ENCODE data around the gene CPA1.

The CPA1 gene

GRCh38 chr7:130384841-130385599 lies 4.7 kb downstream of the CPA1 start:
- no peaks in the 10 kb centered on the region for H3K9me3 ChIP-seq (ENCODE audit: insufficient read depth, low read length, severe bottlenecking)
- ATAC-seq (ENCODE audit: insufficient read depth, low read depth): no peak
- H3K4me1 ChIP-seq (ENCODE audit: insufficient read depth, low read length): no peaks in the 10 kb centered on the region
- no peaks in the 10 kb centered on the region for H4K20me1 ChIP-seq (ENCODE audit: insufficient read depth, low read length)
- no peaks in the 10 kb centered on the region for H3K27me3 ChIP-seq (ENCODE audit: insufficient read depth, low read length, poor library complexity)
- H3K36me3 ChIP-seq (ENCODE audit: insufficient read depth, low read length): no peaks in the 10 kb centered on the region
- no peak overlapping the region for H2AFZ ChIP-seq (ENCODE audit: low read depth, low read length)
- no peak overlapping the region for H3K9ac ChIP-seq (ENCODE audit: low read depth, low read length)
- TF ChIP-seq CTCF (IDR thresholded peaks at IDR 0.05; ENCODE audit: borderline replicate concordance, extremely low read depth, low read length, poor library complexity, severe bottlenecking) (no peak), EZH2 (IDR thresholded peaks at IDR 0.05; ENCODE audit: borderline replicate concordance, low read depth, low read length, severe bottlenecking) (no peak)
- H3K4me3 ChIP-seq (ENCODE audit: low read depth in 1 of 2, low read length in 2 of 2): no peak overlapping the region
- H3K27ac ChIP-seq (ENCODE audit: low read length): no peak overlapping the region
- H3K4me2 ChIP-seq (ENCODE audit: insufficient read depth, low read length): no peak overlapping the region
- no peak for DNase-seq
- H3K79me2 ChIP-seq (ENCODE audit: insufficient read depth, low read length): no peaks in the 10 kb centered on the region

- ATAC-seq (ENCODE audit: insufficient read depth, low read depth): no peak
- Histone ChIP-seq H3K9me3 (ENCODE audit: insufficient read depth, low read length, severe bottlenecking) (no peaks in the 10 kb centered on the region), H4K20me1 (ENCODE audit: insufficient read depth, low read length) (no peaks in the 10 kb centered on the region), H3K79me2 (ENCODE audit: insufficient read depth, low read length) (no peaks in the 10 kb centered on the region), H3K4me3 (ENCODE audit: low read depth in 1 of 2, low read length in 2 of 2) (no peak overlapping the region), H3K27me3 (ENCODE audit: insufficient read depth, low read length, poor library complexity) (no peaks in the 10 kb centered on the region), H3K4me2 (ENCODE audit: insufficient read depth, low read length) (no peak overlapping the region), H3K9ac (ENCODE audit: low read depth, low read length) (no peak overlapping the region), H3K36me3 (ENCODE audit: insufficient read depth, low read length) (no peaks in the 10 kb centered on the region), H2AFZ (ENCODE audit: low read depth, low read length) (no peak overlapping the region), H3K27ac (ENCODE audit: low read length) (no peak overlapping the region), H3K4me1 (ENCODE audit: insufficient read depth, low read length) (no peaks in the 10 kb centered on the region)
- TF ChIP-seq EZH2 (IDR thresholded peaks at IDR 0.05; ENCODE audit: borderline replicate concordance, low read depth, low read length, severe bottlenecking): no peak
- no peak for TF ChIP-seq CTCF (IDR thresholded peaks at IDR 0.05; ENCODE audit: borderline replicate concordance, extremely low read depth, low read length, poor library complexity, severe bottlenecking)
- DNase-seq: no peak
Observed at GRCh38 chr7:130385600-130386066, 5.3 kb downstream of the CPA1 start.

GRCh38 chr7:130386876-130387275 lies 6.6 kb downstream of the CPA1 start:
- Histone ChIP-seq H3K27ac (ENCODE audit: low read length) (no peak overlapping the region), H3K4me2 (ENCODE audit: insufficient read depth, low read length) (no peak overlapping the region), H4K20me1 (ENCODE audit: insufficient read depth, low read length) (no peaks in the 10 kb centered on the region), H3K27me3 (ENCODE audit: insufficient read depth, low read length, poor library complexity) (no peaks in the 10 kb centered on the region), H3K9me3 (ENCODE audit: insufficient read depth, low read length, severe bottlenecking) (no peaks in the 10 kb centered on the region), H3K36me3 (ENCODE audit: insufficient read depth, low read length) (no peaks in the 10 kb centered on the region), H2AFZ (ENCODE audit: low read depth, low read length) (no peak overlapping the region), H3K9ac (ENCODE audit: low read depth, low read length) (no peak overlapping the region), H3K79me2 (ENCODE audit: insufficient read depth, low read length) (no peaks in the 10 kb centered on the region), H3K4me1 (ENCODE audit: insufficient read depth, low read length) (no peaks in the 10 kb centered on the region), H3K4me3 (ENCODE audit: low read depth in 1 of 2, low read length in 2 of 2) (no peak overlapping the region)
- no peak for DNase-seq
- TF ChIP-seq EZH2 (IDR thresholded peaks at IDR 0.05; ENCODE audit: borderline replicate concordance, low read depth, low read length, severe bottlenecking): no peak
- TF ChIP-seq CTCF (IDR thresholded peaks at IDR 0.05; ENCODE audit: borderline replicate concordance, extremely low read depth, low read length, poor library complexity, severe bottlenecking): no peak
- no peak for ATAC-seq (ENCODE audit: insufficient read depth, low read depth)
